ENCODE data around the gene GRB14.

Gene GRB14

DNA sequence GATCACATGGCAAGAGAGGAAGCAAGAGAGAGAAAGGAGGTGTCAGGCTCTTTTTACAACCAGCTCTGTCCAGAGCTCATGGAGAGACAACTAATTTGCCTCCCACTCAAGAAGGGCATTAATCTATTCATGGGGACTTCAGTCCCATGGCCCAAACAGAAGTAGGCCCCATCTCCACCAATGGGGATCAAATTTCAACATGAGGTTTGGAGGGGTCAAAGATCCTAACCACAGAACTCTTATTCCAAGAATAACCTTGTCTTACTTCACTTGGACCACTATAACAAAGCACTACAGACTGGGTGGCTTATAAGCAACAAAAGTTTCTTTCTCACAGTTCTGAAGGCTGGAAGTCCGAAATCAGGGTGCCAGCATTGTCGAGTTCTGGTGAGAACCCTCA lies 31.8 kb downstream of the GRB14 start:
- TF ChIP-seq TCF12 (IDR thresholded peaks at IDR 0.05; ENCODE audit: low read depth) (no peak), NFIC (IDR thresholded peaks at IDR 0.05) (no peak), CREB1 (IDR thresholded peaks at IDR 0.05; ENCODE audit: low read depth) (no peak), YY1 (IDR thresholded peaks at IDR 0.05; ENCODE audit: low read depth) (no peak), RAD21 (IDR thresholded peaks at IDR 0.05; ENCODE audit: low read depth) (no peak), CEBPB (IDR thresholded peaks at IDR 0.05) (no peak), TAF1 (IDR thresholded peaks at IDR 0.05; ENCODE audit: low read depth) (no peak), FOXM1 (IDR thresholded peaks at IDR 0.05; ENCODE audit: borderline replicate concordance, low read depth) (no peak), TEAD4 (IDR thresholded peaks at IDR 0.05) (no peak), ZBTB7A (IDR thresholded peaks at IDR 0.05; ENCODE audit: low read depth) (no peak), EGR1 (IDR thresholded peaks at IDR 0.05) (no peak)
- TF ChIP-seq, protein P1, sequence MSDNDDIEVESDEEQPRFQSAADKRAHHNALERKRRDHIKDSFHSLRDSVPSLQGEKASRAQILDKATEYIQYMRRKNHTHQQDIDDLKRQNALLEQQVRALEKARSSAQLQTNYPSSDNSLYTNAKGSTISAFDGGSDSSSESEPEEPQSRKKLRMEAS (IDR thresholded peaks at IDR 0.05): no peak

- TF ChIP-seq EP300 (IDR thresholded peaks at IDR 0.05; ENCODE audit: borderline replicate concordance) (no peak), FOXM1 (IDR thresholded peaks at IDR 0.05; ENCODE audit: borderline replicate concordance, low read depth) (no peak)
These were observed 40.2 kb downstream of the GRB14 start for GRCh38 chr2:164581050-164581449.

DNA sequence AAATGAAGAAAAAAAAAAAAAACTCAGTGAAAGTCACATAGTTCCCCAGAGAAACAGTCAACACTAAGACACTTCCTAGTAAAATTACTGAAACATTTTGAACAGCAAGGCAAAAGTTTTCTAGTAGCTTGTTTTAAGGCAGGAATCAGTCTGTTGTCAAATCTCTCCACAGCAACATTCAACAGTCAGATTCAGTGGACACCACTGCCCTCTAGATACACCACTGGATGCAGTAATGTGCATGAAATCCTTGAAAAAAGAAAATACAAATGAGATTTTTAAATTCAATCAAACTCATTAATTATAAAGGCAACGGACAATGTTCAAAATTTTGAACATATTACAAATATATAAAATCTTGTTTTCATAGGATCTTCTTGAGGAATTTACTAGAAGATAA lies 46.4 kb downstream of the GRB14 start:
- TF ChIP-seq TAF1 (IDR thresholded peaks at IDR 0.05; ENCODE audit: low read depth): no peak
- TF ChIP-seq EGR1 (IDR thresholded peaks at IDR 0.05): no peak
- no peak for TF ChIP-seq FOXM1 (IDR thresholded peaks at IDR 0.05; ENCODE audit: borderline replicate concordance, low read depth)
- TF ChIP-seq, protein P2, sequence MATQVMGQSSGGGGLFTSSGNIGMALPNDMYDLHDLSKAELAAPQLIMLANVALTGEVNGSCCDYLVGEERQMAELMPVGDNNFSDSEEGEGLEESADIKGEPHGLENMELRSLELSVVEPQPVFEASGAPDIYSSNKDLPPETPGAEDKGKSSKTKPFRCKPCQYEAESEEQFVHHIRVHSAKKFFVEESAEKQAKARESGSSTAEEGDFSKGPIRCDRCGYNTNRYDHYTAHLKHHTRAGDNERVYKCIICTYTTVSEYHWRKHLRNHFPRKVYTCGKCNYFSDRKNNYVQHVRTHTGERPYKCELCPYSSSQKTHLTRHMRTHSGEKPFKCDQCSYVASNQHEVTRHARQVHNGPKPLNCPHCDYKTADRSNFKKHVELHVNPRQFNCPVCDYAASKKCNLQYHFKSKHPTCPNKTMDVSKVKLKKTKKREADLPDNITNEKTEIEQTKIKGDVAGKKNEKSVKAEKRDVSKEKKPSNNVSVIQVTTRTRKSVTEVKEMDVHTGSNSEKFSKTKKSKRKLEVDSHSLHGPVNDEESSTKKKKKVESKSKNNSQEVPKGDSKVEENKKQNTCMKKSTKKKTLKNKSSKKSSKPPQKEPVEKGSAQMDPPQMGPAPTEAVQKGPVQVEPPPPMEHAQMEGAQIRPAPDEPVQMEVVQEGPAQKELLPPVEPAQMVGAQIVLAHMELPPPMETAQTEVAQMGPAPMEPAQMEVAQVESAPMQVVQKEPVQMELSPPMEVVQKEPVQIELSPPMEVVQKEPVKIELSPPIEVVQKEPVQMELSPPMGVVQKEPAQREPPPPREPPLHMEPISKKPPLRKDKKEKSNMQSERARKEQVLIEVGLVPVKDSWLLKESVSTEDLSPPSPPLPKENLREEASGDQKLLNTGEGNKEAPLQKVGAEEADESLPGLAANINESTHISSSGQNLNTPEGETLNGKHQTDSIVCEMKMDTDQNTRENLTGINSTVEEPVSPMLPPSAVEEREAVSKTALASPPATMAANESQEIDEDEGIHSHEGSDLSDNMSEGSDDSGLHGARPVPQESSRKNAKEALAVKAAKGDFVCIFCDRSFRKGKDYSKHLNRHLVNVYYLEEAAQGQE (IDR thresholded peaks at IDR 0.05; ENCODE audit: low read depth): no peak
- TF ChIP-seq NFIC (IDR thresholded peaks at IDR 0.05): no peak
- TF ChIP-seq RAD21 (IDR thresholded peaks at IDR 0.05; ENCODE audit: low read depth): no peak
- no peak for TF ChIP-seq EP300 (IDR thresholded peaks at IDR 0.05; ENCODE audit: borderline replicate concordance)
- no peak for TF ChIP-seq YY1 (IDR thresholded peaks at IDR 0.05; ENCODE audit: low read depth)
- TF ChIP-seq, protein P1 (IDR thresholded peaks at IDR 0.05): no peak
- TF ChIP-seq, protein P3, sequence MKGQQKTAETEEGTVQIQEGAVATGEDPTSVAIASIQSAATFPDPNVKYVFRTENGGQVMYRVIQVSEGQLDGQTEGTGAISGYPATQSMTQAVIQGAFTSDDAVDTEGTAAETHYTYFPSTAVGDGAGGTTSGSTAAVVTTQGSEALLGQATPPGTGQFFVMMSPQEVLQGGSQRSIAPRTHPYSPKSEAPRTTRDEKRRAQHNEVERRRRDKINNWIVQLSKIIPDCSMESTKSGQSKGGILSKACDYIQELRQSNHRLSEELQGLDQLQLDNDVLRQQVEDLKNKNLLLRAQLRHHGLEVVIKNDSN (IDR thresholded peaks at IDR 0.05): no peak
- no peak for TF ChIP-seq ZBTB7A (IDR thresholded peaks at IDR 0.05; ENCODE audit: low read depth)
- no peak for TF ChIP-seq CREB1 (IDR thresholded peaks at IDR 0.05; ENCODE audit: low read depth)
- no peak for TF ChIP-seq CEBPB (IDR thresholded peaks at IDR 0.05)
- TF ChIP-seq TEAD4 (IDR thresholded peaks at IDR 0.05): no peak
- TF ChIP-seq TCF12 (IDR thresholded peaks at IDR 0.05; ENCODE audit: low read depth): no peak

DNA sequence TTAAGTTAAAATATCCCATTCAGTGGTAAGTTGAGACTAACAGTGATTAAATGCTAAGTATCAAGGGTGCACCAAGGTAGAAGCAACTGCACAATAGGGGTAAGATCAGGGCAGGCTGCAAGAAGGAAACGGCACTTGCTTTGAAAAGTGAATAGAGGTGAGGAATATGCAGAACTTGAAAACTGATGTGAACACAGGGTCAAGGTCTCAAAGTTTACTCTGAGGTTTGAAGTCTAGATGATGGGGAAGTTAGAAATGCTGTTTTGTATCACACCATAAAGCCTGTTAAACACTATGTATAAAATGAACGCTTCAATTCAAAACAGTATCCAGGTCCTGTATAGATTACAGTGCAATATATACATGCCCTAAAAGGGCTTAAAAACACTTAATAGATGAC lies 50.8 kb downstream of the GRB14 start:
- no peak for TF ChIP-seq TEAD4 (IDR thresholded peaks at IDR 0.05)
- no peak for TF ChIP-seq CEBPB (IDR thresholded peaks at IDR 0.05)
- TF ChIP-seq, protein P1 (IDR thresholded peaks at IDR 0.05): no peak
- TF ChIP-seq CREB1 (IDR thresholded peaks at IDR 0.05; ENCODE audit: low read depth): no peak
- TF ChIP-seq YY1 (IDR thresholded peaks at IDR 0.05; ENCODE audit: low read depth): no peak
- TF ChIP-seq FOXM1 (IDR thresholded peaks at IDR 0.05; ENCODE audit: borderline replicate concordance, low read depth): no peak
- TF ChIP-seq RAD21 (IDR thresholded peaks at IDR 0.05; ENCODE audit: low read depth): no peak
- TF ChIP-seq TCF12 (IDR thresholded peaks at IDR 0.05; ENCODE audit: low read depth): no peak
- TF ChIP-seq, protein P2 (IDR thresholded peaks at IDR 0.05; ENCODE audit: low read depth): no peak
- TF ChIP-seq ZBTB7A (IDR thresholded peaks at IDR 0.05; ENCODE audit: low read depth): no peak
- TF ChIP-seq TAF1 (IDR thresholded peaks at IDR 0.05; ENCODE audit: low read depth): no peak
- TF ChIP-seq, protein P3 (IDR thresholded peaks at IDR 0.05): no peak
- TF ChIP-seq EGR1 (IDR thresholded peaks at IDR 0.05): no peak
- no peak for TF ChIP-seq EP300 (IDR thresholded peaks at IDR 0.05; ENCODE audit: borderline replicate concordance)
- no peak for TF ChIP-seq NFIC (IDR thresholded peaks at IDR 0.05)

- TF ChIP-seq EGR1 (IDR thresholded peaks at IDR 0.05): no peak
- no peak for TF ChIP-seq TEAD4 (IDR thresholded peaks at IDR 0.05)
- no peak for TF ChIP-seq FOXM1 (IDR thresholded peaks at IDR 0.05; ENCODE audit: borderline replicate concordance, low read depth)
- TF ChIP-seq ZBTB7A (IDR thresholded peaks at IDR 0.05; ENCODE audit: low read depth): no peak
- TF ChIP-seq EP300 (IDR thresholded peaks at IDR 0.05; ENCODE audit: borderline replicate concordance): no peak
- TF ChIP-seq TCF12 (IDR thresholded peaks at IDR 0.05; ENCODE audit: low read depth): no peak
These were observed 51.9 kb downstream of the GRB14 start for GRCh38 chr2:164569378-164569777.

- TF ChIP-seq FOXM1 (IDR thresholded peaks at IDR 0.05; ENCODE audit: borderline replicate concordance, low read depth) (no peak), CREB1 (IDR thresholded peaks at IDR 0.05; ENCODE audit: low read depth) (no peak)
These were observed 53.0 kb downstream of the GRB14 start for GRCh38 chr2:164568317-164568716.
